Stomach (tissue), 9 donors: ENCODE data around the gene PRICKLE2. TPM values are rescaled to one million over a fixed set of nuclear protein-coding genes. Genes with fewer than 3 reads are reported as not detected.

ENCODE experiments used
- DNase-seq, 2 donors: peaks; one replicate each; pipeline versions ENCODE4 v3.0.0 to v3.0.0-alpha.2; 2013 to 2019
- H3K27ac ChIP-seq, 5 donors: fragments of 200-600 bp in 4 of 5; sonication (generic) in 4 of 5; one replicate each; pipeline ENCODE4 v1.5.1; 2013 to 2019; ENCODE audit warnings: mild to moderate bottlenecking in 1 of 5, moderate library complexity in 1 of 5
- H3K27me3 ChIP-seq, 3 donors: fragments of 200-600 bp; sonication (generic); one replicate each; pipeline ENCODE4 v1.5.1; 2017 to 2019; ENCODE audit warnings: mixed run types in 1 of 3
- H3K36me3 ChIP-seq, 4 donors: fragments of 200-600 bp; sonication (generic); 1 replicate in 3 of 4; 2 replicates in 1 of 4; pipeline ENCODE4 v1.5.1; 2016 to 2019
- H3K4me1 ChIP-seq, 4 donors: fragments of 200-600 bp; sonication (generic); one replicate each; pipeline ENCODE4 v1.5.1; 2016 to 2019
- H3K4me3 ChIP-seq, 4 donors: fragments of 200-600 bp; sonication (generic) in 3 of 4; one replicate each; pipeline ENCODE4 v1.5.1; 2016 to 2019; ENCODE audit warnings: mild to moderate bottlenecking in 1 of 4
- H3K9me3 ChIP-seq, 4 donors: fragments of 200-600 bp; sonication (generic); one replicate each; pipeline ENCODE4 v1.5.1; 2016 to 2019
- CTCF ChIP-seq, 7 experiments: fragments of 450-650 bp in 4 of 7; fragments of 200-600 bp in 3 of 7; sonication (generic) in 3 of 7; IDR thresholded peaks; one replicate each; pipeline ENCODE4 v1.5.1; 2016 to 2019; ENCODE audit warnings: antibody characterized with exemption in 7 of 7, control low read depth in 2 of 7, mild to moderate bottlenecking in 1 of 7
- EP300 ChIP-seq: sonication (generic); formaldehyde crosslinking; IDR thresholded peaks from one replicate; pipeline ENCODE4 v1.6.1; 2017; ENCODE audit warnings: antibody characterized with exemption
- POLR2A ChIP-seq, 4 donors: fragments of 450-650 bp; IDR thresholded peaks; one replicate each; pipeline ENCODE4 v1.6.1; 2016; ENCODE audit warnings: antibody characterized with exemption in 4 of 4, control low read depth in 2 of 4, mild to moderate bottlenecking in 1 of 4, moderate library complexity in 1 of 4
- POLR2AphosphoS5 ChIP-seq, 3 donors: sonication (generic); formaldehyde crosslinking; IDR thresholded peaks; one replicate each; pipeline ENCODE4 v1.6.1; 2016; ENCODE audit warnings: antibody characterized with exemption in 3 of 3
- WGBS, 5 donors: extraction: QIAGEN DNeasy Blood & Tissue Kit in 3 of 5; methylation state at CpG; one replicate each; pipeline versions ENCODE4 v1.1.5 to v1.1.7; 2013 to 2018; 5-methylcytosine and 5-hydroxymethylcytosine counted together
- intact Hi-C: fragments of 100-400 bp; cut with DNase I; formaldehyde crosslinking; loops from one replicate; pipeline ENCODE4 v1.15.1; 2023; ENCODE audit warnings: low total_unique reads
- polyA plus RNA-seq, 3 donors: library from polyadenylated mRNA; stranded (reverse); fragments of 200-250 nt; gene quantifications; one replicate each; pipeline ENCODE4 v1.2.3, GENCODE V29; 2013
- total RNA-seq, 5 donors: library from RNA; depleted of rRNA; stranded (reverse); fragments of >200 nt; gene quantifications; one replicate each; pipeline versions ENCODE4 v1.1.0 to v1.2.3, GENCODE V29; 2014 to 2016
- donor health status: healthy with polysubstance abuse.
- donor health status: Bipolar disorder and iron deficiency.
- donor health status: healthy.

Gene PRICKLE2
- total and polyA plus RNA-seq, 8 donors, result 3.7 to 59.1 (median 21.0) TPM

DNA sequence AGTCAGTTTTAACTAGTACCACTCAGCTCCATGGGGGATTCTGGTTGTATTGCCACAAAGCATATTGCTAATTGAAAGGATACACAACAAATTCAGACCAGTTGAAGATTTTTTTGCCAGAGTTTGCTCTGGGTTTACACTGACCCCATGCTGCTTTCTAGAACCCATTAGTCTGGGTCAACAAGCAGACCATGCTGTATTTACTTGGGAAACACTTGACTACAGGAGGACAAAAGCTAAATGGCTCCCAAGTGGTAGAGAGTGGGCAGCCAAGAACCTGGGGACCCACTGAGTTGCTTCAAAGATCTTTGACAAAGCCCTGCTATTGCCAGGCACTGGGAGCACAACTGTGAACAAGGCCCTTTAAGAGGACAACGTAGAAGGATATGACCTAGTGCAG lies 115.2 kb downstream of the PRICKLE2 start:
- no peak overlapping the region for H3K27ac ChIP-seq
- H3K4me1 ChIP-seq, result peaks cover 0 to 29% (median 11%) of the 10 kb centered on the region in 4 donors
- no peak for TF ChIP-seq POLR2AphosphoS5 (IDR thresholded peaks at IDR 0.05)
- no peak for TF ChIP-seq EP300
- TF ChIP-seq POLR2A (IDR thresholded peaks at IDR 0.05), result no peak
- no peak for TF ChIP-seq CTCF (IDR thresholded peaks at IDR 0.05)
- H3K4me3 ChIP-seq, result no peak overlapping the region
- intact Hi-C loops, result no loop called here
- WGBS, 5 donors, result 0 to 89% (median 26%) methylated on average over 1 of the region's 1 CpG
- no peak for DNase-seq
- no peaks in the 10 kb centered on the region for H3K27me3 ChIP-seq
- peaks cover 0 to 3% (median 2%) of the 10 kb centered on the region in 4 donors for H3K36me3 ChIP-seq
- H3K9me3 ChIP-seq, result no peaks in the 10 kb centered on the region

DNA sequence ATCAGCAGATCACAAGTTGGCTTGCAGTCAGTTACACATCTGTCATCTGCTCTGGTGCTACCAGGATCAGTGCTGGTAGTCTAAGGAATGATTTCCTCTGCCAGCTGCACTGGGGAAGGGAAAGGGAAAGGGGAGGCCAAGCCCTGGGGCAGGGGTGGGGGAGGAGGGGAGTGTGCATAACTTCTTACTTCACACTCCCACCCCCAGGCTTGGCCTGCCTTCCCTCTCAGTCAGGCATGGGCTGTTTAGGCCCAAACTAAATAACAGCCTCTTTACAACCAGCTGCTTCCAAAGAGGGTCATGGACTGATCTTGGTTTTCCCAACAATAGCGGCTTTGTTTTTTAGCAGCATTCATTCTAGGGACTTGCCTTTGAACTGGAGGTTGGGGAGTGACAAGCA lies 115.8 kb downstream of the PRICKLE2 start:
- DNase-seq, result peak in 1 of 2 donors; percentile 73
- Histone ChIP-seq H3K27me3 (no peaks in the 10 kb centered on the region), H3K4me3 (no peak overlapping the region), H3K36me3 (peaks cover 0 to 3% (median 2%) of the 10 kb centered on the region in 4 donors), H3K9me3 (no peaks in the 10 kb centered on the region), H3K27ac (no peak overlapping the region), H3K4me1 (peaks cover 0 to 33% (median 13%) of the 10 kb centered on the region in 4 donors)
- TF ChIP-seq EP300 (no peak), CTCF (IDR thresholded peaks at IDR 0.05) (no peak), POLR2AphosphoS5 (IDR thresholded peaks at IDR 0.05) (no peak), POLR2A (IDR thresholded peaks at IDR 0.05) (no peak)
- 53 to 92% (median 55%) methylated on average over 1 of the region's 1 CpG for WGBS, 5 donors
- intact Hi-C loops, result no loop called here

- DNase-seq, result no peak
- TF ChIP-seq EP300, result no peak
- TF ChIP-seq CTCF (IDR thresholded peaks at IDR 0.05), result no peak
- TF ChIP-seq POLR2A (IDR thresholded peaks at IDR 0.05), result no peak
- H3K36me3 ChIP-seq, result peaks cover 0 to 3% (median 2%) of the 10 kb centered on the region in 4 donors
- peaks cover 0 to 33% (median 13%) of the 10 kb centered on the region in 4 donors for H3K4me1 ChIP-seq
- no peaks in the 10 kb centered on the region for H3K27me3 ChIP-seq
- no peak overlapping the region for H3K4me3 ChIP-seq
- WGBS, 5 donors, result 84 to 92% (median 88%) methylated on average over 6 to 7 of the region's 7 CpGs
- H3K27ac ChIP-seq, result no peak overlapping the region
- H3K9me3 ChIP-seq, result no peaks in the 10 kb centered on the region
- intact Hi-C loops, result no loop called here
Observed at GRCh38 chr3:64108784-64109317, 116.4 kb downstream of the PRICKLE2 start.

GRCh38 chr3:64108231-64108630 lies 117.0 kb downstream of the PRICKLE2 start:
- intact Hi-C loops, result no loop called here
- Histone ChIP-seq H3K9me3 (no peaks in the 10 kb centered on the region), H3K4me3 (no peak overlapping the region), H3K27ac (no peak overlapping the region), H3K27me3 (no peaks in the 10 kb centered on the region), H3K36me3 (peaks cover 0 to 3% (median 0%) of the 10 kb centered on the region in 4 donors), H3K4me1 (peaks cover 0 to 28% (median 13%) of the 10 kb centered on the region in 4 donors)
- no peak for DNase-seq
- TF ChIP-seq POLR2AphosphoS5 (IDR thresholded peaks at IDR 0.05) (no peak), POLR2A (IDR thresholded peaks at IDR 0.05) (no peak), EP300 (no peak), CTCF (IDR thresholded peaks at IDR 0.05) (no peak)
- WGBS, 5 donors, result 82 to 88% (median 86%) methylated on average over 9 of the region's 9 CpGs
